ENCODE measurements around the gene ETV5.

The ETV5 gene

DNA sequence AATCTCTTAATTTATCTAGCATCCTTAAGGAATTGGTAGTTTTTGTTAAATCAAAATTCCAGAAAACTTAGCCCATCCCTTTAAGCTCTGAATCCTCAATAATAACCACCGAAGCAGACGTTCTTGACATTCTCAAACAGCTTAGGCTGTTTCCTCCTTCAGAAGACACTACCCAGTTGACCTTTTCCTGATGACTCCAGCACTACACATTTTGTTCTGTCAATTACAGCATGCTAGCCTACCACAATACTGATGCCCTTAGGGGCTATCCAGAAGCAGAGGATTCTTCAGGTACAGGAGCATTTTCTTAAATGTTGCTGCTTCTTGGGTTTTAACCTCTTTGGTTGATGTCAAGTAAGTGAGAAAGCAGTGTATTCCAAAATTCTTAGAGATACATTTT, 33.4 kb downstream of the ETV5 start:
- TF ChIP-seq, protein P1, sequence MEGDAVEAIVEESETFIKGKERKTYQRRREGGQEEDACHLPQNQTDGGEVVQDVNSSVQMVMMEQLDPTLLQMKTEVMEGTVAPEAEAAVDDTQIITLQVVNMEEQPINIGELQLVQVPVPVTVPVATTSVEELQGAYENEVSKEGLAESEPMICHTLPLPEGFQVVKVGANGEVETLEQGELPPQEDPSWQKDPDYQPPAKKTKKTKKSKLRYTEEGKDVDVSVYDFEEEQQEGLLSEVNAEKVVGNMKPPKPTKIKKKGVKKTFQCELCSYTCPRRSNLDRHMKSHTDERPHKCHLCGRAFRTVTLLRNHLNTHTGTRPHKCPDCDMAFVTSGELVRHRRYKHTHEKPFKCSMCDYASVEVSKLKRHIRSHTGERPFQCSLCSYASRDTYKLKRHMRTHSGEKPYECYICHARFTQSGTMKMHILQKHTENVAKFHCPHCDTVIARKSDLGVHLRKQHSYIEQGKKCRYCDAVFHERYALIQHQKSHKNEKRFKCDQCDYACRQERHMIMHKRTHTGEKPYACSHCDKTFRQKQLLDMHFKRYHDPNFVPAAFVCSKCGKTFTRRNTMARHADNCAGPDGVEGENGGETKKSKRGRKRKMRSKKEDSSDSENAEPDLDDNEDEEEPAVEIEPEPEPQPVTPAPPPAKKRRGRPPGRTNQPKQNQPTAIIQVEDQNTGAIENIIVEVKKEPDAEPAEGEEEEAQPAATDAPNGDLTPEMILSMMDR (IDR thresholded peaks at IDR 0.05; ENCODE audit: extremely low read depth, insufficient read depth, missing control alignments) = no peak
- in situ Hi-C loops (cut with MboI; ENCODE audit: low pct_unique_long_range_greater_than_20kb, low sequenced_read_pairs, unreplicated experiment) = no loop called here
- no peak for DNase-seq (ENCODE audit: low spot score)

- in situ Hi-C loops (cut with MboI; ENCODE audit: low pct_unique_long_range_greater_than_20kb, low sequenced_read_pairs, unreplicated experiment) = no loop called here
- TF ChIP-seq, protein P1 (IDR thresholded peaks at IDR 0.05; ENCODE audit: extremely low read depth, insufficient read depth, missing control alignments) = no peak
- DNase-seq (ENCODE audit: low spot score) = no peak
Observed at GRCh38 chr3:186073641-186074040, 35.2 kb downstream of the ETV5 start.

DNA sequence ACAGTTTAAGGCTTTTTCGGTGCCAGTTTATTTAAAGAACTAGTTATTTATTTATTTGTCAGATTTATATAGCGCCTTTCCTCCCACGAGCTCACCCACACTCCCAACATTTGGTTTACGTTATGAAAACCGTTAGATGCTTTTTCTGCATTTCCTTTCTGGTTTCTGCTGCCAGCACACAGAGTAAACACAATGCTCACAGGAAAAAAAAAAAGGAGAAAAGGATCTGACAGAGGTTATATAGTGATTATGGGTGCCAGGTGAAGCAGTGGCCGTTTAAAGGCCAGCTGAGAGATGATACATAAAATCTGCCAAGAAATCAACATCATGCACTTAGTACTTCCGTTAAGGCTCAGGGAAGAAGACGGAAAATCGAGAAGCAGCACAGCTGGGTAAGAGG, 37.9 kb downstream of the ETV5 start:
- in situ Hi-C loops (cut with MboI; ENCODE audit: low pct_unique_long_range_greater_than_20kb, low sequenced_read_pairs, unreplicated experiment) = no loop called here
- DNase-seq (ENCODE audit: low spot score) = no peak
- TF ChIP-seq, protein P1 (IDR thresholded peaks at IDR 0.05; ENCODE audit: extremely low read depth, insufficient read depth, missing control alignments) = no peak

- in situ Hi-C loops (cut with MboI; ENCODE audit: low pct_unique_long_range_greater_than_20kb, low sequenced_read_pairs, unreplicated experiment) = no loop called here
- TF ChIP-seq, protein P1 (IDR thresholded peaks at IDR 0.05; ENCODE audit: extremely low read depth, insufficient read depth, missing control alignments) = no peak
- DNase-seq (ENCODE audit: low spot score) = no peak
Observed at GRCh38 chr3:186070550-186070949, 38.3 kb downstream of the ETV5 start.

- in situ Hi-C loops (cut with MboI; ENCODE audit: low pct_unique_long_range_greater_than_20kb, low sequenced_read_pairs, unreplicated experiment) = no loop called here
- TF ChIP-seq, protein P1 (IDR thresholded peaks at IDR 0.05; ENCODE audit: extremely low read depth, insufficient read depth, missing control alignments) = no peak
- no peak for DNase-seq (ENCODE audit: low spot score)
Observed at GRCh38 chr3:186070133-186070532, 38.8 kb downstream of the ETV5 start.

DNA sequence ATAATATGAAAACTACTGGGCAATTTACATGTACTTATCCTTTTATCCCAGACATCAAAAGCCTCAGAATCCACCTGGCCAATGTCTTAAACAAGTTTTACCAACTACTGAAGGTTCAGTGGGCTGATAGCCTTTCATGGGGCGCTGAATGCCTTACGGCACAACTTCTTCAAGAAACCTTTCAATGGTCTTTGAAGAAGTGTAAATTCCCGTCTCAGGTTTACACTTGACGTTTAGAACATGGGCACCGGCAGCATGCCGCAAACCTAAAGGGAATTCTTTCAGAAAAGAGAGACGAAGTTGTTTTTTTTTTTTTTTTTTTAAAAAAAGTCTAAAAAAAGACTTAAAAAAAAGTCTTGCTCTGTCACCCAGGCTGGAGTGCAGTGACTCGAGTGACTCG, 39.7 kb downstream of the ETV5 start:
- TF ChIP-seq, protein P1 (IDR thresholded peaks at IDR 0.05; ENCODE audit: extremely low read depth, insufficient read depth, missing control alignments) = no peak
- in situ Hi-C loops (cut with MboI; ENCODE audit: low pct_unique_long_range_greater_than_20kb, low sequenced_read_pairs, unreplicated experiment) = no loop called here
- no peak for DNase-seq (ENCODE audit: low spot score)

GRCh38 chr3:186068243-186068552, 40.7 kb downstream of the ETV5 start:
- no peak for DNase-seq (ENCODE audit: low spot score)
- TF ChIP-seq, protein P1 (IDR thresholded peaks at IDR 0.05; ENCODE audit: extremely low read depth, insufficient read depth, missing control alignments) = no peak
- in situ Hi-C loops (cut with MboI; ENCODE audit: low pct_unique_long_range_greater_than_20kb, low sequenced_read_pairs, unreplicated experiment) = no loop called here

Data from GM13977 (cell line).